GM10248 (cell line): Measurements from ENCODE around the gene TEN1.

Source experiments
- CTCF ChIA-PET: fragments of 300-600 bp; sonication (Branson Sonifier 250); formaldehyde crosslinking; extraction: SDS; loops from one replicate; lab custom pipeline; 2021; ENCODE audit warnings: antibody characterized with exemption; lab: Yijun Ruan, JAX
- POLR2A ChIA-PET: fragments of 350-650 bp; sonication (Branson Sonifier 250); formaldehyde crosslinking; extraction: SDS; loops from one replicate; lab custom pipeline; 2020; ENCODE audit warnings: antibody characterized with exemption; lab: Yijun Ruan, JAX
- DNase-seq: peaks from one replicate; pipeline ENCODE4 v3.0.0; 2012; ENCODE audit errors: extremely low spot score
- CTCF ChIP-seq: IDR thresholded peaks from 2 replicates; pipeline ENCODE4 v1.5.1; 2012; ENCODE audit warnings: mild to moderate bottlenecking, low read depth; ENCODE audit errors: extremely low read depth, missing control alignments, control extremely low read depth

The TEN1 gene

DNA sequence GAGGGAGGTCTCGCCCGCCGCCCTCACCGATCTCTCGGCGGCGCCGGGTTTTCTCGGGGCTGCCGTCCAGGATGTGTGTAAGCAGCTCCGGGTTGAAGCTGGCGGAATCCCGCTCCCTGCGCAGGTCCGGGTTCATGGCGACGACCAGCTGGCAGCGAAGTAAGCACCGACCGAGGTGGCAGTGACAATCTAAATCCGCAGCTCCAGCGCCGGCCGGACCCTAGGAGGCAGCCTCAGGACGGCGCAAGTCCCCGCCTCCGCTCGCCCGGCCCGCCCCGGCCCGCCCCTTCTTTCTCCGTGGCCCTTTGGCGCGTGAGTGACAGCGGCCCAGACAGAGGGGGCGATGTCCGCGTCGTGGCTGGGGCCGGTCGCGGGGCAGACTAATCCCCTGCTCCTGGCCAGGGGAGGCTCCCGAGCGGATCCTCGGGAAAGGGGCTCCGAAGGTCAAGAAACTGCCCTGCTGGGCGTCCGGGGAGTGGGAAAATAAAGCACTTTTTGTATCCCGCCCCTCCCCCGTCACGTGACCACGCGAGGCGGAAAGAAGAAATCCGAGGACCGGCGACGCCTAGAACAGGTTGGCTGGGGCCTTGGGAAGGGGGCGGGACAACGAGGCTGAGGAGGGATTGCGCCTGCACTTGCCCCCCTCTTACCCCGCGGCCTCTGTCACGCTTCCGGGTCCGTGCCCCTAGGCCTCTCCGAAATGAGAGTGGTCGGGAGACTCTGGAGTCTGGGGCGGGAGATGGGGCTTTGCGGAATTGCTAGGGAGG lies at the start of gene TEN1, which contains the start of gene ACOX1:
TSS of gene TEN1 (plus strand) at position 303 of the 767 bp plus-strand sequence. CDS start 6,953 bp downstream, outside the sequence.
TSS of gene ACOX1 (minus strand) at position 229 of the 767 bp plus-strand sequence. CDS start at position 136, 93 bp downstream.
- peak; percentile 41 for TF ChIP-seq CTCF
- POLR2A ChIA-PET = interaction anchor here (0.6 to 1.1 kb wide), 3 partner anchors 10 to 1155 kb away, joined by 3 to 5 read pairs (median 4); no protein-coding TSS in a partner anchor
- CTCF ChIA-PET = interaction anchor here (1.0 to 1.6 kb wide), 5 partner anchors 21 to 74 kb away, joined by 3 to 4 read pairs (median 3); partner anchors contain the start of genes FBF1 and MRPL38
- peak; percentile 95 for DNase-seq

GRCh38 chr17:75931062-75931461 lies 48.0 kb upstream of the TEN1 start:
- ChIA-PET POLR2A (no interaction called here), CTCF (interaction anchor here (1.4 to 6.2 kb wide), 2 partner anchors 25 to 83 kb away, joined by 4 to 28 read pairs; partner anchors contain the start of gene MRPL38)
- no peak for TF ChIP-seq CTCF
- no peak for DNase-seq

- DNase-seq = no peak
- no peak for TF ChIP-seq CTCF
- ChIA-PET CTCF (no interaction called here), POLR2A (interaction anchor here (0.7 kb wide), 1 partner anchor 13 kb away, joined by 6 read pairs; no protein-coding TSS in a partner anchor)
Observed at GRCh38 chr17:75932852-75933251, 46.2 kb upstream of the TEN1 start.

DNA sequence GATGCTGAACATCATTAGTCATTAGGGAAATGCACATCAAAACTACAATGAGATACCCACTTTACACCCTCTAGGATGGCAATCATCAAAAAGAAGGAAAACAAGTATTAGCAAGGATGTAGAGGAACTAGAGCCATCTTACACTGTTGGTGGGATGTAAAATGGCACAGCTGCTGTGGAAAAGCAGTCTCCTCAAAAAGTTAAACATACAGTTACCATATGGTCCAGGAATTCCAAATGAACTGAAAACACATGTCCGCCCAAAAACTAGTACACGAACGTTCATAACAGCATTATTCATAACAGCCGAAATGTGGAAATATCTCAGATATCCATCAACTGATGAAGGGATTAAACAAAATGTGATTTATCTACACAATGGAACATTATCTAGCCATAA lies 45.2 kb upstream of the TEN1 start:
- DNase-seq = no peak
- ChIA-PET POLR2A (no interaction called here), CTCF (interaction anchor here (0.9 kb wide), 1 partner anchor 80 kb away, joined by 3 read pairs; no protein-coding TSS in a partner anchor)
- TF ChIP-seq CTCF = no peak

- POLR2A ChIA-PET = interaction anchor here (0.7 kb wide), 1 partner anchor 185 kb away, joined by 3 read pairs; no protein-coding TSS in a partner anchor
- no peak for DNase-seq
- CTCF ChIA-PET = interaction anchor here (1.0 to 1.8 kb wide), 3 partner anchors 10 to 67 kb away, joined by 3 to 4 read pairs (median 3); no protein-coding TSS in a partner anchor
- no peak for TF ChIP-seq CTCF
Observed at GRCh38 chr17:75937652-75938051, 41.4 kb upstream of the TEN1 start.

DNA sequence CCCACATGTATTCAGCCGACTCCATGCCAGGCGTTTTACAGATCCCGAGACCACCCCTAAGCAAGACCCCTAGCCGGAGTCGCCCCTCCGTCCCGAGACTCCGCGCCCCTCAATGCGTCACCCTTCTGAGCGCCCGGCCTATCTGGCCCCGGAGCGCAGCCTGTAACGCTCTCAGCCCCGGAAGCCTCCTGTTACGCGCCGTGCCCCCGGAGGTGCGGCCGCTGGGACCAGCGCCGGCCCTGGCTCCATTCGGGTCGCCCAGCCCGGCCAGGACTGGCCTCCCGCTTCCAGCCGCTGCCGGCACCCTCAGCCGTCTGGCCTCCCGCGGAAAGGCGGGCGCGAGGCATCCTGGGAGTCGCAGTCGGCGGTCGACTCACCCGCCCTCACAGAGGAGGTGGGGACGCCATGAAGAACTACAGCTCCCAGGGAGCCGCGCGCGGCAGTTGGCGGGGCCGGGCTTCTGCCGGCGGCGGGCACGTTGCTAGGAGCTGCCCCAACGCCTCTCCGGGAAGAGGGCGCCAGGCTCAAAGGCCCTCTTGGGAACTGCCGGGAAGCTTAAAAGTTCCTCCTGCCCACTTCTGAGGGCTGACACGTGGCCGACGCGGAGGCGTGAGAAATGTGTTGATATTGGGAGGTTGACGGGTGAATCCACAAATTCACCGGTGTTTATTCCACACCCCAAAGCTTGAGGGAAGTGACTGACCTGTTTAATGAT lies 38.2 kb upstream of the TEN1 start, which contains the start of gene FBF1:
TSS of gene FBF1 (minus strand) at position 316 of the 715 bp plus-strand sequence. CDS start 2,893 bp downstream, outside the sequence.
- ChIA-PET POLR2A (interaction anchor here (0.5 to 0.6 kb wide), 3 partner anchors 40 to 1972 kb away, joined by 3 to 5 read pairs (median 3); no protein-coding TSS in a partner anchor), CTCF (interaction anchor here (0.7 to 1.8 kb wide), 7 partner anchors 13 to 123 kb away, joined by 3 to 9 read pairs (median 4); no protein-coding TSS in a partner anchor)
- peak; percentile 99 for DNase-seq
- no peak for TF ChIP-seq CTCF
